Kidney (tissue), 14 donors: Measurements from ENCODE around the gene BEND6. TPM values are rescaled to one million over a fixed set of nuclear protein-coding genes. Genes with fewer than 3 reads are reported as not detected.
"Not testable (repeated sequence)": the region's sequence is repeated elsewhere in the genome, so short reads cannot be mapped to it uniquely, and the experiment has no call there.

Experiments used
- DNase-seq, 5 donors: peaks; one replicate each; pipeline ENCODE4 v3.0.0-alpha.2; 2013 to 2020
- FAIRE-seq: peaks from 2 replicates; lab custom pipeline; 2012; peaks lifted over from hg19 to GRCh38; lab: Jason Lieb, UNC
- H3K27ac ChIP-seq, 2 donors: one replicate each; pipeline ENCODE4 v1.7.0; 2013; ENCODE audit warnings: low read depth in 2 of 2, low read length in 2 of 2, inconsistent platforms in 1 of 2
- H3K27me3 ChIP-seq: one replicate; pipeline ENCODE4 v1.7.1; 2013; ENCODE audit warnings: low read length, inconsistent platforms; ENCODE audit not compliant: control insufficient read depth, insufficient read depth
- H3K36me3 ChIP-seq, 3 donors: one replicate each; pipeline versions ENCODE4 v1.7.0 to v1.7.1; 2013; ENCODE audit warnings: low read length in 3 of 3, control low read depth in 1 of 3, inconsistent platforms in 1 of 3; ENCODE audit not compliant: insufficient read depth in 3 of 3, control insufficient read depth in 2 of 3
- H3K4me1 ChIP-seq, 3 donors: one replicate each; pipeline versions ENCODE4 v1.7.0 to v1.7.1; 2013; ENCODE audit warnings: low read length in 3 of 3, inconsistent platforms in 1 of 3, low read depth in 1 of 3; ENCODE audit not compliant: control insufficient read depth in 2 of 3, insufficient read depth in 2 of 3
- H3K4me3 ChIP-seq, 3 donors: one replicate each; pipeline versions ENCODE4 v1.7.0 to v1.8.1; 2013; ENCODE audit warnings: low read length in 3 of 3, control low read depth in 1 of 3, inconsistent platforms in 1 of 3
- H3K9ac ChIP-seq, 3 donors: one replicate each; pipeline versions ENCODE4 v1.7.0 to v1.7.1; 2013; ENCODE audit warnings: low read length in 3 of 3, control low read depth in 1 of 3, inconsistent platforms in 1 of 3
- H3K9me3 ChIP-seq, 3 donors: one replicate each; pipeline versions ENCODE4 v1.7.0 to v1.7.1; 2013; ENCODE audit warnings: low read length in 3 of 3, control low read depth in 1 of 3, inconsistent platforms in 1 of 3; ENCODE audit not compliant: control insufficient read depth in 2 of 3, insufficient read depth in 1 of 3
- CTCF ChIP-seq: IDR thresholded peaks from 3 replicates; pipeline ENCODE4 v1.5.1; 2012; ENCODE audit warnings: mild to moderate bottlenecking, moderate library complexity, borderline replicate concordance; ENCODE audit not compliant: insufficient read depth; ENCODE audit errors: extremely low read depth
- intact Hi-C: fragments of 100-400 bp; cut with DNase I; formaldehyde crosslinking; loops from one replicate; pipeline ENCODE4 v1.11.1; 2022
- polyA plus RNA-seq: library from polyadenylated mRNA; stranded (reverse); fragments of 350-450 nt; fragmentation: Illumina TruSeq; extraction: RNeasy Lipid Tissue Mini Kit (QIAGEN cat#74804); gene quantifications from one replicate; pipeline ENCODE4 v1.2.3, GENCODE V29; 2014; ENCODE audit warnings: low read depth, low replicate concordance; ENCODE audit not compliant: insufficient read depth
- total RNA-seq: library from RNA; stranded (reverse); fragmentation: NEBNext Ultra II Directional; extraction: Animal tissue kit (Norgen Biotek cat#: 25700); gene quantifications from one replicate; pipeline ENCODE4 v1.2.1, GENCODE V29; 2021
- donor health status: control.
- donor health status: control.
- donor health status: control.
- donor health status: control.
- donor health status: control.
- donor health status: DM: yes; HTN: yes; CAD: no.
- donor health status: Normal renal cell carcinoma (clear cell type).

BEND6 gene
- total and polyA plus RNA-seq, 2 donors from 2014 or later = 0.72 to 0.86 TPM

GRCh38 chr6:57002197-57002596 is 47.3 kb downstream of the BEND6 start:
- Histone ChIP-seq H3K4me3 (no peak overlapping the region), H3K36me3 (no peaks in the 10 kb centered on the region), H3K9ac (no peak overlapping the region), H3K27ac (no peak overlapping the region), H3K9me3 (peaks cover 0 to 5% (median 3%) of the 10 kb centered on the region in 3 donors), H3K27me3 (no peaks in the 10 kb centered on the region), H3K4me1 (no peaks in the 10 kb centered on the region)
- FAIRE-seq = no peak
- no peak for DNase-seq
- intact Hi-C loops = no loop called here
- TF ChIP-seq CTCF = no peak

GRCh38 chr6:57004292-57004691 is 49.4 kb downstream of the BEND6 start:
- Histone ChIP-seq H3K27ac (no peak overlapping the region), H3K4me3 (no peak overlapping the region), H3K27me3 (no peaks in the 10 kb centered on the region), H3K9ac (no peak overlapping the region), H3K9me3 (peaks cover 0 to under 1% (median 0%) of the 10 kb centered on the region in 3 donors), H3K4me1 (no peaks in the 10 kb centered on the region), H3K36me3 (no peaks in the 10 kb centered on the region)
- intact Hi-C loops = no loop called here
- DNase-seq (peak in 1 of 5 donors; percentile 59), FAIRE-seq (no peak)
- no peak for TF ChIP-seq CTCF

- intact Hi-C loops = no loop called here
- Histone ChIP-seq H3K9ac (no peak overlapping the region), H3K36me3 (no peaks in the 10 kb centered on the region), H3K27ac (no peak overlapping the region), H3K9me3 (no peaks in the 10 kb centered on the region), H3K4me3 (no peak overlapping the region), H3K27me3 (no peaks in the 10 kb centered on the region), H3K4me1 (no peaks in the 10 kb centered on the region)
- TF ChIP-seq CTCF = no peak
- DNase-seq (no peak), FAIRE-seq (no peak)
Measured at GRCh38 chr6:57006101-57006500, 51.2 kb downstream of the BEND6 start.

GRCh38 chr6:57008069-57008468 is 53.2 kb downstream of the BEND6 start:
- H3K36me3 ChIP-seq, intact Hi-C loops, H3K4me1 ChIP-seq, FAIRE-seq, H3K9ac ChIP-seq, H3K4me3 ChIP-seq, H3K27ac ChIP-seq, H3K27me3 ChIP-seq, DNase-seq, H3K9me3 ChIP-seq: not testable (repeated sequence)
